Right lung (tissue), 5 donors: ENCODE data around the gene COL18A1. TPM values are rescaled to one million over a fixed set of nuclear protein-coding genes. Genes with fewer than 3 reads are reported as not detected.
"Not testable (repeated sequence)": the region's sequence is repeated elsewhere in the genome, so short reads cannot be mapped to it uniquely, and the experiment has no call there.

Source experiments
- DNase-seq, 2 donors: peaks; one replicate each; pipeline ENCODE4 v3.0.0-alpha.2; 2013
- polyA plus RNA-seq, 5 donors: library from polyadenylated mRNA; unstranded; fragments of 120-200 nt; gene quantifications; one replicate each; pipeline versions ENCODE4 v1.2.1 to v1.2.3, GENCODE V29; 2013; ENCODE audit warnings: inconsistent platforms in 1 of 5, low replicate concordance in 1 of 5; ENCODE audit not compliant: insufficient read length in 5 of 5, insufficient read depth in 1 of 5

The COL18A1 gene
- polyA plus RNA-seq, 5 donors, result 31.9 to 103 (median 57.3) TPM

DNA sequence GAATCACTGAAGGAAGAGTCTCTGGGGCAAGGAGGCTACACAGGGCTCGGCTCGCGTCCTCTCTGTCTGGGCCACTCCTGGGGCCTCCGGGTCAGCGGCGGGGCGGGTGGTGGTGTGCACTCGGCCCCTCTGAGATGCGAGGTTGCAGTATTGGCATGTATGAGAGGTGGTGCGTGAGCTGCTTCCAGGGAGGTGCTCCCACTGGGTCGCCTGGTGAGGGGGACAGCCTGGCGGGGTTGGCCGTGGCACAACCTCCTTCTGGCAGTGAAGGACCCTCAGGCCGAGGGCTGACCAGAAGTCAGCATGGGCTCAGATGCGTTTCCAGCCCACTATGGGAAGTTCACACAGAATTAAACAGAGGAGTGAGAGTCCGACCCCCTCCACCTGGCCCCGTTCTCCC, 38.5 kb upstream of the COL18A1 start:
- no peak for DNase-seq

DNA sequence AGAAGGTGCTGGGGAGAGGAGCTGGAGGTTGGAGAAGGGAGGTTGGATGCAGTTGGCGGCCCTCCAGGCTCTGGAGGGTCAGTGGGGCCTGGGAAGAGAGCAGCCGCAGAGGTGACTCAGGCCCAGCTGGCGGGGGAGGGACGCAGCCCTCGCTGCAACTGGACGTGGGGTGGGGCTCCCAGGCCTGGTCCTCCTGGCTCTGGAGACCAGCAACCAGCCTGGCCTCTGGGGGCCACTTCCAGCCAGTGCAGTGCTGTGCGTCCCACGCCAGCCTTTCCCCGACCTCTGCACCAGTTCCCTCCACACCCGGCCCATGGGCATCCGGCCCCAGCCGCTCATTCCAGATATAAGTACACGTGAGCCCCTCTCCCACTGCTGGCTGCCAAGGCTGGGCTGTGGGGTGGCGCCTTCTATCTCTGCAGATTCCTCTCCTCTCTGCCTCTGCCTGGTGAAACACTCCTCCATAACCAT, 38.0 kb upstream of the COL18A1 start:
- DNase-seq, result no peak

DNA sequence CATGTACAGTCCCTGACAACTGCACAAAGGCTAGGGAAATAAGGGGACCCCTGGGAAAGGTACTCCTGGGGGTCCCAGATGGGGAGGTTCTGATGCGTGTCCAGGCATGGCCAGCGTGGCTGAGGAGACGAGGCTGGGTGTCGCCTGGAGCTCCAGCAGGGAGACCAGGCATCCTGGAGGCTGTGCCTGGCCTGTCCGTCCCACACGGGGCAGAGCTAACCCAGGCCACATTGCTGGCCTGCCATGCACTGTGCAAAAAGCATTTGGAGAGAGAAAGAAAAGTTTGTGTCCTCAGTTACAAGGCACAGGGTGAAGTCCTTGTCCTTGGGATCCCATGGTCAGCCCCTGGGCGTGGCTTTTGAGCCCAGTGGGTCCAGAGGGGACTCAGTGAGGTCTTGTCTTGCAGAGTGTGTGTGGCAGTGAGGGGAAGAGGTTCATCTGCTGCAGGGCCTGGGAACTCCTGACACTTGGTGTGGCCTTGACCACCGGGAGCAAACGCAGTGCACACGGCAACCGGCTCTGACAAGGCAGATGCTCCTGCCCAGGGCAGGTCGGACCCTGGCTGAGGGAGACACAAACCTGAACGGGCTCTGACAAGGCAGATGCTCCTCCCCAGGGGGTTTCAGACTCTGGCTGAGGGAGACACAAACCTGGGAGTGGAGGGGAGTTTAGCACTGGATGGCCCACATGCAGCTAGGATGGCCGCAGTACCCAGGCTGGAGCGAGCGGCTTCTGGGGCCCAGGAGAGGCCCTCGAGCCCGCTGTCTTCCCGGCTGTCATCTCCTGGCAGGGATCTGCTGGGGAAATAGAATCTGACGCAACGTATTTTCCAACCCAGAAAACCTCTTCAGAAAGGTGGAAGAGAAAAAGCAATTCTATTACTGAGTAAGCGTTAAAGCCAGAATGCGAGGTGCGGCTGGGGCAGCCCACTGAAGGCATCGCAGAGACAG, 37.3 kb upstream of the COL18A1 start:
- no peak for DNase-seq

DNA sequence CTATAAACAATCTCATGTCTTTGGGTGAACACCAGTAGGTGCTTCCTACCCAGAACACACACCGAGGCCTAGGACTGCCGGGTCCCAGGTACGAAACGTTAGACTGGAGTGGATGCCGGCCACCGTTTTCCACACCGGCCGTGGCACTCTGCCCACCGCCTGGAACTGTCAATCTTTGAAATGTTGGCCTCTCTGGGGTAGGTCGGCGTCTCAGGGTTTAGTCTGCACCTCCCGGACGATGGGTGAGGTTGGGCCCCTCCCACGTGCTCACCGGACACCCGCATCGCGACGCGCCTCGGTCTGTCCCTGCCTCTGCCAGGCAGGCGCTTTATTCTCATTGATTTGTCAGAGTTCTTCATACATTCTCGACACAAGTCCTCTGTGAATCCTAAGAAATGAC, 35.9 kb upstream of the COL18A1 start:
- DNase-seq, result not testable (repeated sequence)

DNA sequence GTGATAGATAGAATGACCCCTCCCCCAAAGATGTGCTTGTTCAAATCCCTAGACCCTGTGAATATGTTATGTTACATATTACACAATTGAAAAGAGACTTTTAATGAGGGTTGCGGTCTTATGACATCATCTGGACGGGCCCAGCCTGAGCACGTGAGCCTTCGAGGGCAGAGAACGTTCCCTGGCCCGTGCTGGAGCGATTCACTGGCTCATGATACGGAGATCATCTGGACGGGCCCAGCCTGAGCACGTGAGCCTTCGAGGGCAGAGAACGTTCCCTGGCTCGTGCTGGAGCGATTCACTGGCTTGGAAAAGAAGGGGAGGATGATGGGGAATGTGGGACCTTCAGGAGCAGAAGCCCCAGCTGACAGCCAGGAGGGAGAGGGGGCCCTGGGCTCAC, 34.4 kb upstream of the COL18A1 start:
- no peak for DNase-seq

DNA sequence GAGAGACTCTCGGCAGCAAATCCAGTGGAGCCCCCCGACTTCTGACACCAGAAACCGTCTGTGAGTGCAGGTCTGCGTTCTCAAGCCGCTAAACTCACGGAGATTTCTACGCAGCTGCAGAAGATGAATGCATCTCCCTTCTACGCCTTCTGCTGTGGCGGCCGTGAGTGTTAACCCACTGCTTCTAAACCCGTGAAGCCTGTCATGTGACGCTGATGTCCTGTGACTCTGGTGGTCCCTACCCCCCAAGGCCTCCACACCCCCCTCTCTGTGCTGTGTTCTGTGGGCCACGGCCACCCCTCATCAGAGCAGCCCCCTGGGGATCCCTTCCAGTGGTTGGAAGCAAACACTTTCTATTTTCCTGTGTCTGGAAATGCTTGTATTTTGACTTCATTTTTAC, 33.9 kb upstream of the COL18A1 start:
- no peak for DNase-seq

DNA sequence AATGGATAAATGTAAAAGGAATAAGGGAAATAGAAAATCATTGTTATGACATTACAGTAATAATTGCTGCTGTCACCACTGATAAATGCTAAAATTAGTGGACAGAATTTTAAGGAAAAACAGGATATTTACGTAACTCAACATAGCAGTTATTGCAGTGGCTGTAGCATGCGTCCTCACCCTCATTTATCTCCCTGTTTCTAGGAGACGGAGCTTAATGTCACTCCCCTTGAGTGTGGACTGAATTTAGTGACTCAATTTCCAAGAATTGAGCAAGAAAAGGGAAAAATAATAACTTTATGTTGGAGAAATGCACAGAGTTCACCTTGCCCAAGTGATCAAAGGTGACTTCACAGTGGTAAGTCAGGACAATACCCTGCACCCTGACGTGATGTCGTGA, 33.3 kb upstream of the COL18A1 start:
- DNase-seq, result no peak

DNA sequence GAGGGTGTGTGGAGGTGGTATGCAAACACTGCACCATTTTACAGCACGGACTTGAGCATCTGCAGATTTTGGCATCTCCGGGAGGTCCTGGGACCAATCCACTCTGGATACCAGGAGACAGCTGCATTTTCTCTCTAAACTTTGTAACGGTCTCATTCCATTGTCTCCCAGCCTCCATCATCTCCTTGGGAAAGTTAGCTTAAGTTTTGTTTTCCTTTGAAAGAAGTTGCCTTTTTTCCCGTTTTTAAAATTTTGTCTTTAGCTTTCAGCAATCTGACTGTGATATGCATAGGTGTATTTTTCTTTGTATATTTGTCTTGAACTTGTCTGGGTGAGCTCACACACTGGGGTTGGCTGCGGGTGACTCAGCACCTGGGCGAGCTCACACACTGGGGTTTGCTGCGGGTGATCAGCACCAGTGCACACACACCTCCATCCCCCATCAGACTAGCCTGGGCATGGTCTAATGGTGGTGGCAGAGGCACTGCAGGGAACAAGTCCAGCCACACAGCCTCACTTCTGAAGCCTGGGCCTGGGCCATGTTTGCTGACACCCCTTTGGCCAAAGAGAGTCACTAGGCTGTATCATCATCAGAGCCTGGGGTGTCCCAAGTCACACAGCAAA, 32.1 kb upstream of the COL18A1 start:
- DNase-seq, result no peak

DNA sequence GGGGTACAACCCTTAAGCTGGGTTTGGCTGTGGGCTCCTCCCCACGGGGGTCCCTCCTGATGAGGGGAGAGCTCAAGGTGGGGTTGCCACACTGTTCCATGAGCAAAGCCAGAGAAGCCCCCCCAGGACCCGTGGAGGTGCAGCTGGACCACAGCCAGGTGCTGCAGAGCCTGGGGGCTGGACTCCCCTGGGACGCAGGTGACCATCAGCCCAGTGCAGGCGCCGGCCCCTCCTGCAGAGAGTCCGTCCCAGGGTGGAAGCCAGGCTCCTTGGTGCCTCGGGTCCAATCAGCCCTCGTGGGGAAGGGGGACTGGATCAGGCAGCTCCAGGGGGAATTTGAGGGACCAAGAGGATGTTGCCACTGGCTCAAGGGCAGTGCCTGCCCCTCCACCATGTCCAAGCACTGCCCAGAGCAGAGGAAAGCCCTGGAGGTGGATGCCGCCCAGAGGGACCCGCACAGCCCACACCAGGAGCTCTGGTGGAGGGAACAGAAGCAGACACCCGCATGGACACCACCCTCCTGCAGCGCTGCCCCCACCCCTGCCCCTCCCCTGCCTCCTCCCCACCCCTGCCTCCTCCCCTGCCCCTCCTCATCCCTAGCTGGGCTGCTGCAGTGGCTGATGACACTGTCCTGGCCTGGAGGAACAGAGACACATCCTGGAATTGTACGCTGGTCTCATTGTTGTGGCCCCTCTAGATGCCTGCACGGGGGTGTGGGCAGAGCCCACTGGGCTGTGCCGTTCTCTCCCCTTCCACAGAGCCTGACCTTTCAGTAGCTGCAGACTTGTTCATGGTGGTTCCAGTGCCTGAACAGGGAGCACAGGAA, 30.8 kb upstream of the COL18A1 start:
- no peak for DNase-seq

DNA sequence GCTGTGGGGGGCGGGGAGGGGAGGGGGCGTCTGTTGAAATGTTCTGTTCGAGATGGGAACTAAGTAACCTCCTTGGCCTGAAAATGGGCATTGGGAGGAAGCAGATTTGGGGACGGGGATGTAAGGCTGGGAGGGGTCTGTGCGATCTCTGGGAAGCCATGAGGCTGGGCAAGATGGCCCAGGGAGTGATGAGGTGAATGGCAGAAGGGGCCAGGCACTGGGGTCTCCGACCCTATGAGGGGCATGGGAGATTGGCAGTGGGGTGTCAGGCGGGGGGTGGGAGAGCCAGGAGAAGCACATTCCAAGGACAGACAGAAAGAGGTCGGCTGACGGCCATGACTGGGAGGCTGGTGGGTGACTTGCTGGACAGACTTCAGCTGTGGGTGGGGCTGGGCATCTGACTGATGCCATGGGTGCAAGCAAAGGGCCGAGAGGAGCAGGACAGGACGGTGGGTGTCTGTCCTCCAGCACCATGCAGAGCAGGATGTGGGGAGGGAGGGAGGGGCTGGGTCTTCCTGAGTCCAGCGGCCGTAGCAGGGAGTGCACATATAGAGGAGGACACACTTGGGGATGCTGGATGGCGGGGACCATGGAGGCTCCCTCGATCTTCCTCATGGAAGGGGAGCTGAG, 30.0 kb upstream of the COL18A1 start:
- DNase-seq, result no peak

DNA sequence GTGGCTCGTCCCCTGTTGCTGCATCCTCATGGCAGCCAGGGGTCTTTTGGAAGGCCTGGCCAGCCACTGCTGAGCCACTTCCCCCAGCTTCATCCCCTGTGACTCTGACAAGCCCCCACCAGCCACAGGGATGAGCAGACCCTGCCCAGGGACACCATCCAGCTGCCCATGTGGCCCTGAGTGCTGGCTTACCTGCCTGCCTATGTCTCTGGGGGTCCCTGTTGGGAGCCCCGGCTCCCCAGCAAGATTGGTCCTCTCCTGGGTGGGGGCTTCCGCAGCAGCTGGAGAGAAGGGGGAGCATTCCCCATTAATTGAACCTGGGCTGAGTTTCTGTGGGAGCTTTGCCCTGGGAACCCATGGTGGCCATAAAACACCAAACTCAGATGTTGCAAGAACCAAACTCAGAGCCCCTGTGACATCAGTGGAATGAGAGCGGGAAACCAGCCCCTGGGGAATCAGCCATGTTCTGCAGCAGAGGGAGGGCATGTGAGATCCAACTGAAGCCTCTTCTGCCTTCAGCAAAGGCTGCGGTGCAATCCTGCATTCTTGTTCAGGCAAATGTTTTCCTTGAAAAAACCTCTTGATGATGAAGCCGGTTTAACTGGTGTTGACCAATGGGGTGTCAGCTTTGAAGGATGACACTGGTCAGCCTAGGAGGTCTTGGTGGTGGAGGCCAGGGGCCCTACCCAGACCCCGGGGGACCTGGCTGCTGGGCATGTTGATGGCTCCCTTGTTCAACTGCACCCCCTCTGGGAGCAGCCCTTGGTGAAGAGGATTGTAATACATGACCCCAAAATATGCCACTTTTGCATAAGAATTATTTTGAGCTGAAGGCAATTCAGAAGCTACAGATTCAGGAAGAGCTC, 28.3 kb upstream of the COL18A1 start:
- no peak for DNase-seq

DNA sequence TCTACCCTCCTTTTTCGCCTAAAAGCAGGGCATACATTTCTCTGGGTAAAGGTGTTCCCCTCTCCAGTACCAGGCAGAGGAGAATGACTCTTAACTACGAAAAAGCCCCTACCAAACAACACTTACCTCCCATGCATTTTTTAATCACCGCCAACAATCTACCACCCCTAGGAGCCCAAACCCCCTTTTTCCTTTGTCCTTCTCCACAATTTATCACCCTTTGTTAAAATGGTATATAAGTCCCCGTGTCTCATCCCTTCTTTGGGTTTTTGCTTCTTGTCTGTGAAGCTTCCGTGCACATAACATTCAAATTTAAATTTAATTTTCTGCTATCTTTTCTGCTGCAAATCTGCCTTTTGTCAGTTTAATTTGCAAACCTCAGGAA, 27.6 kb upstream of the COL18A1 start:
- no peak for DNase-seq

DNA sequence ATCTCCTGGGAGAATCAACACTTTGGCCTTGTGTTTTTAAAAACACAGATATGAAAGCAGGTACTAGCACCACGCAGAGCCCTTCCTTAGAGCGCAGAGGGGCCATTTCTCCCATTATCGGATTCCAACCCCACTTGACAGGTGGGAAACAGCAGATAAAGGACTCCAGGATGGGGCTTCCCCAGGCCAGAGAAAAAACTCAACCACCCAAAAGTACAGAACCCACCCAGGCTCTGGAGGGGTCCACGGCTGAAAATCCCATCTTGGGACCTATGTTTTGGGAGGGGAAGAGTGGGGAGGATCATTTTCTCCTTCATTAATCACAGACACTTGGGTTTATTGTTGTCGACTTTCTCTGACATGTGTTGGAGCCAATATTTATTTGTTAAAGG, 27.1 kb upstream of the COL18A1 start:
- DNase-seq, result no peak

DNA sequence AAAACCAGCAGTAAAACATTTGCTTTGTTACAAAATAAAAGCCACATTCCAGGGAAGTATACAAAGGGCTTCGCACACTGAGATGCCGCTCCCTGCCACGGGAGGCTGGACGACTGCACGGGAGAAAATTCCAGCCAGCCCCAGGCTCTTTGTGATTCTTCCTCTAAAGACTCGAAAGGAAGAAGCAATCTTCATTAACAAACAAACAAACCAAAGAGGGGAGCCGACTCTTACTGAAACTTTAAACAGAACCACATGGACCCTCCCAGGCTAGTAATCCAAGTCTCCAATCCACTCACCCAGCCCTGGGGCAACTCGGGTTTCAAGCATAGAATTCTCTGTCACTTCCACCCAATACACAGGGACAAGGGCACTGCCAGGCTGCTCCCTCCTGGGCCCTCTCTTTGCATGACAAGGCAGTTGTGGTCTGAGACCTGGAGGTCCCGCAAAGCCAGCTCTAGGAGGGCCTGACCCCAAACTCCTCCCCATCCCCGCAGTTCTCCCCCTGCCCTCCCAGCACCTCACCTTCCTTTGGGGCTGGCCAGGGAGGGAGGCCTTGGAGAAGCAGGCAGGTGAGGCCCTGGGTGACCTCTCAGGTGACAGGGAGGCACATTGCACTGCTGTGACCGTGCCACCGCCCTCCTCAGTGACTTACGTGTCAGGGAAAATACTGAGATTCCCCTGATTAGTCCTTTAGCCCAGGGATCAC, 26.6 kb upstream of the COL18A1 start:
- DNase-seq, result no peak

DNA sequence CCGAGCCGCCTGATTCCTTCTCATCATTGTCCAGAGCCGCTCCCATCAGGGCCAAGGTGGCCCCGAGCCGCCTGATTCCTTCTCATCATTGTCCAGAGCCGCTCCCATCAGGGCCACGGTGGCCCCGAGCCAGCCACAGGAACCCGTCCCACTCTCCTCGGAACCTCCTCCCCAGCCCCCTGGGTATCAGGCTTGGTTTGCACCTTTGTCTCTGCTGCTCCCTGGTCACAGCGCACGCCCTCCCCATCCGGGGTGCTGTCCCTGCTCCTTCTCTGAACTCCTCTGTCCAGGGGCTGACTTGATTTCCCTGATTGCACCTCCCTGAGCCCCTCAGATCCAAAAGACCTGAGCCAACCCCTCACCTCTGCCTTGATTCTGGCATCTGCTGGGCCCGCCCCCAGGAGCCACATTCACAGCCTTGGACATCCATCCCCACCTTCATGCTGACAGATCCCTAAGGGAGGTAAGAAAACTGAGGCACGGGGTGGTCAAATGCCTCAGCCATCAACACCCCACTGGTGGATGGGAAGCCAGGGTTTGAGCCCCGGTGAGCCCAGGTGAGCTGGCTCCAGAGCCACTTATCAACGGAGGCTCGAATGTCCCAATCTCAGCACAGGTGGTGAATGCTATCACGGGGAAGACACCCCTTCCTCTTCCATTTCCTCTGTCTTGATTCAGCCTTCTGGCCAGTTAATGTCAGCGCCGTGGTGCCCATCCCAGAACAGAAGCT, 25.6 kb upstream of the COL18A1 start:
- no peak for DNase-seq

DNA sequence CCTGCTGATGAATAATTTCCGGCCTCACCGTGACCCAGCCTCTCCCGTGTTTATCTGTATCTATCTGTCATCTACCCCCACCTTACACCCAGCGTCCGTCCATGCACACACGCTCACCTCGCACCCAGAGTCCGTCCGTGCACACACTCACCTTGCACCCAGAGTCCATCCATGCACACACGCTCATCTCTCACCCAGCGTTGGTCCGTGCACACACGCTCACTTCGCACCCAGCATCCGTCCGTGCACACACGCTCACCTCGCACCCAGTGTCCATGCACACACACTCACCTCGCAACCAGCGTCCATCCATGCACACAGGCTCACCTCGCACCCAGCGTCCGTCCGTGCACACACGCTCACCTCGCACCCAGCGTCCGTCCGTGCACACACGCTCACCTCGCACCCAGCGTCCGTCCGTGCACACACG, 25.0 kb upstream of the COL18A1 start:
- DNase-seq, result no peak

DNA sequence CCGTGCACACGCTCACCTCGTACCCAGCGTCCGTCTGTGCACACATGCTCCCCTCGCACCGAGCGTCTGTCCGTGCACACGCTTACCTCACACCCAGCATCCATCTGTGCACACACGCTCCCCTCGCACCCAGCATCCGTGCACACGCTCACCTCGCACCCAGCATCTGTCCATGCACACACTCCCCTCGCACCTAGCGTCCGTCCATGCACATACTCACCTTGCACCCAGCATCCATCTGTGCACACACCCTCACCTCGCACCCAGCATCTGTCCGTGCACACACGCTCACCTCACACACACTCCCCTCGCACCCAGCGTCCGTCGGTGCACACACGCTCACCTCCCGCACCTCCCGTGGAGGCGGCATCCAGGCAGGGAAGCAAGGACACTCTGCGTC, 24.4 kb upstream of the COL18A1 start:
- DNase-seq, result no peak

DNA sequence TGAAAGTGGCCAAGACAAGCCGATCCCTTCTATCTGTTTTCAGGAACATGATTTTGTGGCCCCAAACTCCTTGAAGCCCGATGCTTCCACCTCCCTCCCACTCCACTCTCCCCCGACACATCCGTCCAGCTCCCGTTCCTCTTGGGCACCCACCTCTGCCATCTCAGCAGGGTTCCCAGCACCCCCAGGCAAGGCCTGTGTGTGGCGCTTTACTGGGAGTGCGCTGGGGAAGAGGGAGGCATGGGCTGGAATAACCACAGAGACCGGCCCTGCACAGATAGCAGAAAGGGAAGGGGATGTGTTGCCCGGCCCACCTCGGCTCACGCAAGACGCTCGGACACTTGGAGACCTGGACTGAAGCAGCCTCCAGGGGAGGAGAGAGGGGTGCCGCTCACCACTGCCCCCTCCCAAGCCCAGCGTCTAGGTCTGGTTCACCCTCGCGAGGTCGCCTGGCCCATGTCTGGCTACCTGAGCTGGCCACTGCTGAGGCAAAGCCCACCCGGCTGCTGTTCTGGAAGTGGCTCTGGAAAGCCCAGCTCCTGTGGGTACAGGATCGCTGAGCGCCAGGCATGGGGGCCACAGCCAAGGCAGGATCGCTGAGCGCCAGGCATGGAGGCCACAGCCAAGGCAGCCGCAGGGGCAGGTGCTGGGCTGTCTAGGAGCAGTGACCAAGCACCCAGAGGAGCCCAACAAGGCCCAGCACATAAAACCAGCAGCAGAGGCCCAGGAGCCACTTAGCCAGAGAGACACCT, 23.8 kb upstream of the COL18A1 start:
- DNase-seq, result no peak
